LHCN-M2 (cell line): ENCODE measurements around the gene OR10H1. TPM values are rescaled to one million over a fixed set of nuclear protein-coding genes. Genes with fewer than 3 reads are reported as not detected.
"Not testable (repeated sequence)": the region's sequence is repeated elsewhere in the genome, so short reads cannot be mapped to it uniquely, and the experiment has no call there.

ENCODE experiments used
- DNase-seq: peaks from one replicate; pipeline ENCODE4 v3.0.0-alpha.2; 2012; ENCODE audit warnings: low read depth
- total RNA-seq: library from RNA; depleted of rRNA; stranded (reverse); fragments of >200 nt; gene quantifications from 2 replicates; pipeline ENCODE4 v1.2.3, GENCODE V29; 2014; rRNA removed

OR10H1 gene
- total RNA-seq, 1 experiment from 2014 or later = not detected

- DNase-seq = no peak
Observed at GRCh38 chr19:15775249-15775648, 40.2 kb downstream of the OR10H1 start.

GRCh38 chr19:15774159-15774558 is 41.3 kb downstream of the OR10H1 start:
- not testable (repeated sequence) for DNase-seq

- no peak for DNase-seq
Observed at GRCh38 chr19:15769586-15769985, 45.9 kb downstream of the OR10H1 start.

GRCh38 chr19:15759962-15760565 is 55.4 kb downstream of the OR10H1 start:
- no peak for DNase-seq

GRCh38 chr19:15758379-15758778 is 57.1 kb downstream of the OR10H1 start:
- no peak for DNase-seq

Other genes starting within 250 kb of the OR10H1 start
- not detected in 2 replicates for gene CYP4F8, start 200.4 kb downstream of the OR10H1 start, total RNA-seq
- gene CYP4F3, start 174.8 kb downstream of the OR10H1 start, total RNA-seq = not detected in 2 replicates
- not detected in 2 replicates for gene CYP4F12, start 142.6 kb downstream of the OR10H1 start, total RNA-seq
- gene OR10H2, start 87.6 kb downstream of the OR10H1 start, total RNA-seq = not detected in 2 replicates
- not detected in 2 replicates for gene OR10H3, start 77.7 kb downstream of the OR10H1 start, total RNA-seq
- gene OR10H5, start 28.0 kb downstream of the OR10H1 start, total RNA-seq = not detected in 2 replicates
- not detected in 2 replicates for gene CYP4F2, start 82.4 kb upstream of the OR10H1 start, total RNA-seq
- 0.06 and 0.26 TPM in 2 replicates for gene CYP4F11, start 118.9 kb upstream of the OR10H1 start, total RNA-seq
- not detected in 2 replicates for gene OR10H4, start 133.3 kb upstream of the OR10H1 start, total RNA-seq